Measurements from ENCODE around the gene IKZF5.

Gene IKZF5

GRCh38 chr10:122992031-122992585, 16.5 kb downstream of the IKZF5 start:
- TF ChIP-seq CTCF (conservative IDR thresholded peaks at IDR 0.05) = no peak
- no peak for TF ChIP-seq ZFX (IDR thresholded peaks at IDR 0.05)

GRCh38 chr10:122990278-122990677, 18.3 kb downstream of the IKZF5 start:
- TF ChIP-seq CTCF (conservative IDR thresholded peaks at IDR 0.05) (no peak), ZFX (IDR thresholded peaks at IDR 0.05) (no peak)
- no peak overlapping the region for H3K27ac ChIP-seq

More at GRCh38 chr10:122992031-122992585, 16.5 kb downstream of the IKZF5 start:
- no peak overlapping the region for H3K27ac ChIP-seq

GRCh38 chr10:122988501-122988900, 20.1 kb downstream of the IKZF5 start:
- H3K27ac ChIP-seq = no peak overlapping the region
- TF ChIP-seq ZFX (IDR thresholded peaks at IDR 0.05) (no peak), CTCF (conservative IDR thresholded peaks at IDR 0.05) (no peak)

GRCh38 chr10:122986335-122986734, 22.3 kb downstream of the IKZF5 start:
- H3K27ac ChIP-seq = no peak overlapping the region
- TF ChIP-seq ZFX (IDR thresholded peaks at IDR 0.05) (no peak), CTCF (conservative IDR thresholded peaks at IDR 0.05) (no peak)

GRCh38 chr10:122984708-122985107, 23.9 kb downstream of the IKZF5 start:
- no peak overlapping the region for H3K27ac ChIP-seq
- no peak for TF ChIP-seq CTCF (conservative IDR thresholded peaks at IDR 0.05)

GRCh38 chr10:122983898-122984297, 24.7 kb downstream of the IKZF5 start:
- H3K27ac ChIP-seq = no peak overlapping the region
- no peak for TF ChIP-seq CTCF (conservative IDR thresholded peaks at IDR 0.05)

- no peak overlapping the region for H3K27ac ChIP-seq
- TF ChIP-seq CTCF (conservative IDR thresholded peaks at IDR 0.05) (no peak), ZFX (IDR thresholded peaks at IDR 0.05) (no peak)
These were observed 27.5 kb downstream of the IKZF5 start for GRCh38 chr10:122981066-122981464.

Data from C4-2B (cell line).